Panc1 (cell line): ENCODE measurements around the gene MTHFD2L. TPM values are rescaled to one million over a fixed set of nuclear protein-coding genes. Genes with fewer than 3 reads are reported as not detected.

Source experiments
- ATAC-seq: fragments of 200-7000 bp; cut with Tn5 transposase; 2 replicates; pipeline ENCODE4 v1.9.1; 2020; ENCODE audit warnings: mild to moderate bottlenecking, moderate library complexity
- BruUV-seq: library from RNA; stranded (reverse); fragments of 400-500 nt; replicated peaks from 2 replicates; lab custom pipeline; 2021; lab: Mats Ljungman, UMichigan
- CTCF ChIA-PET: fragments of 300-600 bp; sonication (Branson Sonifier 250); formaldehyde crosslinking; loops from one replicate; lab custom pipeline; 2022; ENCODE audit warnings: antibody characterized with exemption; lab: Charles Lee
- POLR2A ChIA-PET: fragments of 300-600 bp; sonication (Branson Sonifier 250); formaldehyde crosslinking; loops from one replicate; lab custom pipeline; 2022; ENCODE audit warnings: antibody characterized with exemption; lab: Charles Lee
- DNase-seq: peaks from one replicate; pipeline ENCODE4 v3.0.0-alpha.2; 2010; ENCODE audit warnings: low read depth, low spot score
- H3K27ac ChIP-seq: 2 replicates; pipeline ENCODE4 v1.5.1; 2011; ENCODE audit warnings: mild to moderate bottlenecking, low read length, inconsistent platforms
- H3K27me3 ChIP-seq: fragments of 200-500 bp; sonication (Bioruptor generic); 2 replicates; pipeline ENCODE4 v1.6.0; 2014; ENCODE audit warnings: low read length, inconsistent platforms; ENCODE audit not compliant: control insufficient read depth, insufficient read depth
- H3K36me3 ChIP-seq: fragments of 200-500 bp; sonication (Bioruptor generic); 2 replicates; pipeline ENCODE4 v1.5.1; 2014; ENCODE audit warnings: inconsistent platforms, mild to moderate bottlenecking, low read length, moderate library complexity; ENCODE audit not compliant: control insufficient read depth, insufficient read depth
- H3K4me1 ChIP-seq: 2 replicates; pipeline ENCODE4 v1.5.1; 2011; ENCODE audit warnings: inconsistent platforms, mild to moderate bottlenecking, low read length, moderate library complexity; ENCODE audit not compliant: control insufficient read depth, insufficient read depth
- H3K4me3 ChIP-seq, 2 experiments: 2 replicates each; pipeline ENCODE4 v1.5.1; 2011 to 2012; ENCODE audit warnings: low read depth in 2 of 2, low read length in 2 of 2, mild to moderate bottlenecking in 2 of 2, inconsistent platforms in 1 of 2, moderate library complexity in 1 of 2
- H3K9me3 ChIP-seq: fragments of 200-500 bp; sonication (Bioruptor generic); 2 replicates; pipeline ENCODE4 v1.5.1; 2014; ENCODE audit warnings: low read depth, mild to moderate bottlenecking, inconsistent platforms, low read length, moderate library complexity; ENCODE audit not compliant: control insufficient read depth, insufficient read depth
- POLR2AphosphoS5 ChIP-seq: IDR thresholded peaks from 2 replicates; pipeline ENCODE4 v1.6.1; 2012; ENCODE audit warnings: mild to moderate bottlenecking, low read depth, low read length, moderate library complexity
- SIN3A ChIP-seq: IDR thresholded peaks from 2 replicates; pipeline ENCODE4 v1.6.1; 2012; ENCODE audit warnings: low read depth, mild to moderate bottlenecking, low read length, moderate library complexity, borderline replicate concordance; ENCODE audit not compliant: insufficient read depth
- TCF7L2 ChIP-seq: IDR thresholded peaks from 2 replicates; pipeline ENCODE4 v1.6.1; 2011; ENCODE audit warnings: mild to moderate bottlenecking, low read depth, low read length, inconsistent platforms
- in situ Hi-C: cut with HindIII; loops from 2 replicates; pipeline ENCODE4 v1.10.0; 2016; ENCODE audit warnings: low sequenced_read_pairs, low pct_unique_long_range_greater_than_20kb
- intact Hi-C: fragments of 100-400 bp; cut with micrococcal nuclease; formaldehyde crosslinking; loops from one replicate; pipeline ENCODE4 v1.10.0; 2022; ENCODE audit not compliant: unreplicated experiment
- total RNA-seq: library from RNA; stranded (reverse); gene quantifications from one replicate; pipeline ENCODE4 v1.2.1, GENCODE V29; 2021; ENCODE audit not compliant: unreplicated experiment
- TF ChIP-seq, protein P1 (sequence below): fragments of 450-650 bp; IDR thresholded peaks from 2 replicates; pipeline ENCODE4 v1.5.1; 2017; ENCODE audit warnings: mild to moderate bottlenecking
- TF ChIP-seq, protein P2 (sequence below), 2 experiments: IDR thresholded peaks; 2 replicates each; pipeline ENCODE4 v1.6.1; 2011 to 2012; ENCODE audit warnings: low read depth in 2 of 2, control low read depth in 1 of 2, low read length in 1 of 2, mild to moderate bottlenecking in 1 of 2, moderate library complexity in 1 of 2; ENCODE audit not compliant: insufficient read depth in 1 of 2

The MTHFD2L gene
- total RNA-seq, 1 experiment from 2014 or later = 6.6 TPM

DNA sequence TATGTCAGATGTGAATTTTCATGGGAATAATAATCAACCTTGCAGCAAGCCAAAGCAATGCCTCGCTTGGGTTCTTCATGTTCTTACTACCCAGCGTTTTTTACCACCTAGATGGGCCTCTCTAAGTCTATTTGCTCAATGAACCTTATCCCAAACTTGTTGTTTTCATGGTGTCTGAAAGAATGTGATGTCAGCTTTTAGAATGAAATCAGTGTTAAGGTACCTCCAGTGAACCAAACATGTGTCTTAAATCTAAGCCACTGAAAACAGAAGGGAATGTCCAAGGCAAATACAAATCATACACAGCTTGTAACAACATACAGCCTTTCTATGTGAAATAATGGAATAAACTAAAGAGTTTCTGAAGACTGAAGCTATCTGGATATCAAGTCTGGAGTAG lies 157.0 kb downstream of the MTHFD2L start:
- no peak for DNase-seq
- no peaks in the 10 kb centered on the region for H3K27me3 ChIP-seq
- TF ChIP-seq SIN3A (no peak), POLR2AphosphoS5 (no peak), TCF7L2 (no peak)
- TF ChIP-seq, protein P1, sequence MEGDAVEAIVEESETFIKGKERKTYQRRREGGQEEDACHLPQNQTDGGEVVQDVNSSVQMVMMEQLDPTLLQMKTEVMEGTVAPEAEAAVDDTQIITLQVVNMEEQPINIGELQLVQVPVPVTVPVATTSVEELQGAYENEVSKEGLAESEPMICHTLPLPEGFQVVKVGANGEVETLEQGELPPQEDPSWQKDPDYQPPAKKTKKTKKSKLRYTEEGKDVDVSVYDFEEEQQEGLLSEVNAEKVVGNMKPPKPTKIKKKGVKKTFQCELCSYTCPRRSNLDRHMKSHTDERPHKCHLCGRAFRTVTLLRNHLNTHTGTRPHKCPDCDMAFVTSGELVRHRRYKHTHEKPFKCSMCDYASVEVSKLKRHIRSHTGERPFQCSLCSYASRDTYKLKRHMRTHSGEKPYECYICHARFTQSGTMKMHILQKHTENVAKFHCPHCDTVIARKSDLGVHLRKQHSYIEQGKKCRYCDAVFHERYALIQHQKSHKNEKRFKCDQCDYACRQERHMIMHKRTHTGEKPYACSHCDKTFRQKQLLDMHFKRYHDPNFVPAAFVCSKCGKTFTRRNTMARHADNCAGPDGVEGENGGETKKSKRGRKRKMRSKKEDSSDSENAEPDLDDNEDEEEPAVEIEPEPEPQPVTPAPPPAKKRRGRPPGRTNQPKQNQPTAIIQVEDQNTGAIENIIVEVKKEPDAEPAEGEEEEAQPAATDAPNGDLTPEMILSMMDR = no peak
- TF ChIP-seq, protein P2, sequence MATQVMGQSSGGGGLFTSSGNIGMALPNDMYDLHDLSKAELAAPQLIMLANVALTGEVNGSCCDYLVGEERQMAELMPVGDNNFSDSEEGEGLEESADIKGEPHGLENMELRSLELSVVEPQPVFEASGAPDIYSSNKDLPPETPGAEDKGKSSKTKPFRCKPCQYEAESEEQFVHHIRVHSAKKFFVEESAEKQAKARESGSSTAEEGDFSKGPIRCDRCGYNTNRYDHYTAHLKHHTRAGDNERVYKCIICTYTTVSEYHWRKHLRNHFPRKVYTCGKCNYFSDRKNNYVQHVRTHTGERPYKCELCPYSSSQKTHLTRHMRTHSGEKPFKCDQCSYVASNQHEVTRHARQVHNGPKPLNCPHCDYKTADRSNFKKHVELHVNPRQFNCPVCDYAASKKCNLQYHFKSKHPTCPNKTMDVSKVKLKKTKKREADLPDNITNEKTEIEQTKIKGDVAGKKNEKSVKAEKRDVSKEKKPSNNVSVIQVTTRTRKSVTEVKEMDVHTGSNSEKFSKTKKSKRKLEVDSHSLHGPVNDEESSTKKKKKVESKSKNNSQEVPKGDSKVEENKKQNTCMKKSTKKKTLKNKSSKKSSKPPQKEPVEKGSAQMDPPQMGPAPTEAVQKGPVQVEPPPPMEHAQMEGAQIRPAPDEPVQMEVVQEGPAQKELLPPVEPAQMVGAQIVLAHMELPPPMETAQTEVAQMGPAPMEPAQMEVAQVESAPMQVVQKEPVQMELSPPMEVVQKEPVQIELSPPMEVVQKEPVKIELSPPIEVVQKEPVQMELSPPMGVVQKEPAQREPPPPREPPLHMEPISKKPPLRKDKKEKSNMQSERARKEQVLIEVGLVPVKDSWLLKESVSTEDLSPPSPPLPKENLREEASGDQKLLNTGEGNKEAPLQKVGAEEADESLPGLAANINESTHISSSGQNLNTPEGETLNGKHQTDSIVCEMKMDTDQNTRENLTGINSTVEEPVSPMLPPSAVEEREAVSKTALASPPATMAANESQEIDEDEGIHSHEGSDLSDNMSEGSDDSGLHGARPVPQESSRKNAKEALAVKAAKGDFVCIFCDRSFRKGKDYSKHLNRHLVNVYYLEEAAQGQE (IDR thresholded peaks at IDR 0.05; ENCODE audit: insufficient read depth in 1 of 2, low read depth in 2 of 2, low read length in 1 of 2) = no peak
- in situ Hi-C loops = no loop called here
- H3K4me1 ChIP-seq = no peaks in the 10 kb centered on the region
- intact Hi-C loops = no loop called here
- no peak overlapping the region for H3K27ac ChIP-seq
- no peaks in the 10 kb centered on the region for H3K9me3 ChIP-seq
- ChIA-PET CTCF (no interaction called here), POLR2A (interaction anchor here (0.6 kb wide), 1 partner anchor 9 kb away, joined by 3 read pairs; no protein-coding TSS in a partner anchor)
- no peak for ATAC-seq
- BruUV-seq = no TSS peak
- no peak overlapping the region for H3K4me3 ChIP-seq
- H3K36me3 ChIP-seq = no peaks in the 10 kb centered on the region

DNA sequence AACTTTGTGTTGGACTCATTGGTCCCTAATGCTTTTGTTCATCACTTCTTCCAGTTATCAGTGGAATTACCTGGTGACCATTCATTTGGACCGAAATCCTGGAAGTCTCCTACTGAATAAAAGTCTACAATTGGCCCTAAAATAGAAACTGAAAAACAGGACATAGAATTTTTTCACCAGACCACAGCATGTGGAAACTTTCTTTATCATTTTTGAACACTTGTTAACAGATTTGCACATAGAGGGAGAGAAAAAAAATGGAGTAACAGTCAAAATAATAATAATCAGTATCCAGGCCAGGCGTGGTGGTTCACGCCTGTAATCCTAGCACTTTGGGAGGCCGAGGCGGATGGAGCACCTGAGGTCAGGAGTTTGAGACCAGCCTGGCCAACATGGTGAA lies 157.5 kb downstream of the MTHFD2L start:
- Histone ChIP-seq H3K27ac (no peak overlapping the region), H3K9me3 (no peaks in the 10 kb centered on the region), H3K36me3 (no peaks in the 10 kb centered on the region), H3K4me1 (no peaks in the 10 kb centered on the region), H3K27me3 (no peaks in the 10 kb centered on the region), H3K4me3 (no peak overlapping the region)
- intact Hi-C loops (no loop called here), in situ Hi-C loops (no loop called here)
- BruUV-seq = no TSS peak
- ChIA-PET CTCF (interaction anchor here (0.7 kb wide), 1 partner anchor 975 kb away, joined by 5 read pairs; no protein-coding TSS in a partner anchor), POLR2A (no interaction called here)
- TF ChIP-seq, protein P1 = no peak
- TF ChIP-seq TCF7L2 (no peak), SIN3A (no peak), POLR2AphosphoS5 (no peak)
- TF ChIP-seq, protein P2 (IDR thresholded peaks at IDR 0.05; ENCODE audit: insufficient read depth in 1 of 2, low read depth in 2 of 2, low read length in 1 of 2) = no peak
- ATAC-seq = no peak
- no peak for DNase-seq
